Thyroid gland (tissue), 4 donors: ENCODE data around the gene COX6A1.

Experiments used
- POLR2A ChIP-seq, 2 donors: fragments of 450-650 bp; IDR thresholded peaks; one replicate each; pipeline ENCODE4 v1.6.1; 2017; ENCODE audit warnings: antibody characterized with exemption in 2 of 2, mild to moderate bottlenecking in 2 of 2, moderate library complexity in 1 of 2
- TF ChIP-seq, protein P1 (sequence below), 6 experiments: fragments of 200-600 bp in 3 of 6; fragments of 450-650 bp in 3 of 6; sonication (generic) in 3 of 6; IDR thresholded peaks; one replicate each; pipeline ENCODE4 v1.5.1; 2016 to 2019; ENCODE audit warnings: antibody characterized with exemption in 6 of 6, mild to moderate bottlenecking in 2 of 6, inconsistent platforms in 1 of 6, moderate library complexity in 1 of 6

DNA sequence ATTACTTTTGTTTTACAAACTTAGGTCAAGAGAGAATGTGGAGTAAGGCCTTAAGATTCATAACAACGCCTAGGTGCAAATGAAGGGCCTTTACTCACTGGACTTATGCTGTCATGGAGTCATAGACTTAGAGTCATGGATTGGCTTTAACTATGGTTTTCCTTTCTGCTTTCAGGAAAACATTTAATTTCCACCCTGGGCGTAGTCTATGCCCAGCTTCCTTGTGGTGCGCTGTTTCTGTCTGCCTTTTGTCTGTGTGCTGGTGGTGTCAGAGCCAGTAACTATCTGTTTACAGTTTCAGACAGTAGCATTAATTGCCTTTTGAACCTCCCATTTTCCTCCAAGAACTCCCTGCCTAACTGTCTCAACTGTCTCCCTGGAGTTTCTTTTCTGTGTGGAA, 31.8 kb upstream of the COX6A1 start:
- TF ChIP-seq, protein P1, sequence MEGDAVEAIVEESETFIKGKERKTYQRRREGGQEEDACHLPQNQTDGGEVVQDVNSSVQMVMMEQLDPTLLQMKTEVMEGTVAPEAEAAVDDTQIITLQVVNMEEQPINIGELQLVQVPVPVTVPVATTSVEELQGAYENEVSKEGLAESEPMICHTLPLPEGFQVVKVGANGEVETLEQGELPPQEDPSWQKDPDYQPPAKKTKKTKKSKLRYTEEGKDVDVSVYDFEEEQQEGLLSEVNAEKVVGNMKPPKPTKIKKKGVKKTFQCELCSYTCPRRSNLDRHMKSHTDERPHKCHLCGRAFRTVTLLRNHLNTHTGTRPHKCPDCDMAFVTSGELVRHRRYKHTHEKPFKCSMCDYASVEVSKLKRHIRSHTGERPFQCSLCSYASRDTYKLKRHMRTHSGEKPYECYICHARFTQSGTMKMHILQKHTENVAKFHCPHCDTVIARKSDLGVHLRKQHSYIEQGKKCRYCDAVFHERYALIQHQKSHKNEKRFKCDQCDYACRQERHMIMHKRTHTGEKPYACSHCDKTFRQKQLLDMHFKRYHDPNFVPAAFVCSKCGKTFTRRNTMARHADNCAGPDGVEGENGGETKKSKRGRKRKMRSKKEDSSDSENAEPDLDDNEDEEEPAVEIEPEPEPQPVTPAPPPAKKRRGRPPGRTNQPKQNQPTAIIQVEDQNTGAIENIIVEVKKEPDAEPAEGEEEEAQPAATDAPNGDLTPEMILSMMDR (IDR thresholded peaks at IDR 0.05): no peak
- no peak for TF ChIP-seq POLR2A (IDR thresholded peaks at IDR 0.05)
